ENCODE data around the gene SCFD2.

SCFD2 gene

GRCh38 chr4:52873861-52874343, 492.0 kb downstream of the SCFD2 start:
- no peak for TF ChIP-seq SIN3A (IDR thresholded peaks at IDR 0.05; ENCODE audit: borderline replicate concordance, insufficient read depth, low read length)
- no peak for TF ChIP-seq FOXP2 (optimal IDR thresholded peaks at IDR 0.05; ENCODE audit: borderline replicate concordance, extremely low read depth, extremely low read length, insufficient read depth)
- TF ChIP-seq, protein P1, sequence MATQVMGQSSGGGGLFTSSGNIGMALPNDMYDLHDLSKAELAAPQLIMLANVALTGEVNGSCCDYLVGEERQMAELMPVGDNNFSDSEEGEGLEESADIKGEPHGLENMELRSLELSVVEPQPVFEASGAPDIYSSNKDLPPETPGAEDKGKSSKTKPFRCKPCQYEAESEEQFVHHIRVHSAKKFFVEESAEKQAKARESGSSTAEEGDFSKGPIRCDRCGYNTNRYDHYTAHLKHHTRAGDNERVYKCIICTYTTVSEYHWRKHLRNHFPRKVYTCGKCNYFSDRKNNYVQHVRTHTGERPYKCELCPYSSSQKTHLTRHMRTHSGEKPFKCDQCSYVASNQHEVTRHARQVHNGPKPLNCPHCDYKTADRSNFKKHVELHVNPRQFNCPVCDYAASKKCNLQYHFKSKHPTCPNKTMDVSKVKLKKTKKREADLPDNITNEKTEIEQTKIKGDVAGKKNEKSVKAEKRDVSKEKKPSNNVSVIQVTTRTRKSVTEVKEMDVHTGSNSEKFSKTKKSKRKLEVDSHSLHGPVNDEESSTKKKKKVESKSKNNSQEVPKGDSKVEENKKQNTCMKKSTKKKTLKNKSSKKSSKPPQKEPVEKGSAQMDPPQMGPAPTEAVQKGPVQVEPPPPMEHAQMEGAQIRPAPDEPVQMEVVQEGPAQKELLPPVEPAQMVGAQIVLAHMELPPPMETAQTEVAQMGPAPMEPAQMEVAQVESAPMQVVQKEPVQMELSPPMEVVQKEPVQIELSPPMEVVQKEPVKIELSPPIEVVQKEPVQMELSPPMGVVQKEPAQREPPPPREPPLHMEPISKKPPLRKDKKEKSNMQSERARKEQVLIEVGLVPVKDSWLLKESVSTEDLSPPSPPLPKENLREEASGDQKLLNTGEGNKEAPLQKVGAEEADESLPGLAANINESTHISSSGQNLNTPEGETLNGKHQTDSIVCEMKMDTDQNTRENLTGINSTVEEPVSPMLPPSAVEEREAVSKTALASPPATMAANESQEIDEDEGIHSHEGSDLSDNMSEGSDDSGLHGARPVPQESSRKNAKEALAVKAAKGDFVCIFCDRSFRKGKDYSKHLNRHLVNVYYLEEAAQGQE (IDR thresholded peaks at IDR 0.05; ENCODE audit: insufficient read depth in 1 of 2, low read depth in 2 of 2, low read length in 2 of 2) = no peak
- TF ChIP-seq POLR2AphosphoS5 (IDR thresholded peaks at IDR 0.05; ENCODE audit: low read depth, low read length) = no peak
- no peak for TF ChIP-seq TAF1 (IDR thresholded peaks at IDR 0.05; ENCODE audit: borderline replicate concordance, insufficient read depth, low read length)

DNA sequence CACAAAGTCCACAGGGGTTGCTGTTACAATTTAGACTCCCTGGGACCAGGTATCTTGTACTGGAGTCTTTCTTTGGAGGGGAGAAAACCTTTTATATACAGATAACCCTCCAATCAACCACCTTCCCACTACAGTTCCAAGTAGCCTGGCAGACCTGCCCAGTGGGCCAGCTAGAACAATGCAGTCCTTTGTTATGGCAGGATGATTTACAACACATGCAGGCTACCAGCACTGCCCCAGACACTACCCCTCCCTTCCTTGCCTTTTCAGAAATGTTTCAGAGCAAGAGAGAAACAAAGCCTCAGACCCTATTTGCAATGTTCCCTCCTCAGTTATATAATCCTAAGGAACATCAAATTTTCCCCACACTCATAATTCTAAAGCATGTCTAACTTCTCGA, 492.7 kb downstream of the SCFD2 start:
- TF ChIP-seq FOXP2 (optimal IDR thresholded peaks at IDR 0.05; ENCODE audit: borderline replicate concordance, extremely low read depth, extremely low read length, insufficient read depth) (no peak), SIN3A (IDR thresholded peaks at IDR 0.05; ENCODE audit: borderline replicate concordance, insufficient read depth, low read length) (no peak), TAF1 (IDR thresholded peaks at IDR 0.05; ENCODE audit: borderline replicate concordance, insufficient read depth, low read length) (no peak), POLR2AphosphoS5 (IDR thresholded peaks at IDR 0.05; ENCODE audit: low read depth, low read length) (no peak)
- TF ChIP-seq, protein P1 (IDR thresholded peaks at IDR 0.05; ENCODE audit: insufficient read depth in 1 of 2, low read depth in 2 of 2, low read length in 2 of 2) = no peak

DNA sequence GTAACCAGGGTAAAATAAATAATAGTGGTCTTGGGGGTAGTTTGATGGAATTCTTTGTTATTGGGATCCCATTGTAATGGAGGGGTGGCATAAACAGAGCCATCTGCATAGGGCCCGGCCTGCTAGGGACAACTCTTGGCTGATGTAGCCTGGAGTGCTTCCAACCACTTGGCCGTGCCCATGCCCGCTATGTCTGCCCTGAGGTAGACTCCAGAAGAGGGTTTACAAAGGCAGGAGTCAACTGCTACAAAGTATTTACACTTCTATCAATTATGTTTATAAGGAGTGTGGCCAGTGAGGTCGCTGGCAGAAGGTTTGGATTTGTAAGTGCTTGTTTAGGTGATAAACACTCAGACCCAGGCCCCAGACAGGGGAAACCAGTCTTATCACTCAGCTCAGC, 495.6 kb downstream of the SCFD2 start:
- TF ChIP-seq, protein P1 (IDR thresholded peaks at IDR 0.05; ENCODE audit: insufficient read depth in 1 of 2, low read depth in 2 of 2, low read length in 2 of 2) = no peak
- TF ChIP-seq TAF1 (IDR thresholded peaks at IDR 0.05; ENCODE audit: borderline replicate concordance, insufficient read depth, low read length) (no peak), FOXP2 (optimal IDR thresholded peaks at IDR 0.05; ENCODE audit: borderline replicate concordance, extremely low read depth, extremely low read length, insufficient read depth) (no peak), POLR2AphosphoS5 (IDR thresholded peaks at IDR 0.05; ENCODE audit: low read depth, low read length) (no peak), SIN3A (IDR thresholded peaks at IDR 0.05; ENCODE audit: borderline replicate concordance, insufficient read depth, low read length) (no peak)

- TF ChIP-seq, protein P1 (IDR thresholded peaks at IDR 0.05; ENCODE audit: insufficient read depth in 1 of 2, low read depth in 2 of 2, low read length in 2 of 2) = no peak
- TF ChIP-seq POLR2AphosphoS5 (IDR thresholded peaks at IDR 0.05; ENCODE audit: low read depth, low read length) (no peak), FOXP2 (optimal IDR thresholded peaks at IDR 0.05; ENCODE audit: borderline replicate concordance, extremely low read depth, extremely low read length, insufficient read depth) (no peak), SIN3A (IDR thresholded peaks at IDR 0.05; ENCODE audit: borderline replicate concordance, insufficient read depth, low read length) (no peak), TAF1 (IDR thresholded peaks at IDR 0.05; ENCODE audit: borderline replicate concordance, insufficient read depth, low read length) (no peak)
These were observed 496.2 kb downstream of the SCFD2 start for GRCh38 chr4:52869656-52870055.

DNA sequence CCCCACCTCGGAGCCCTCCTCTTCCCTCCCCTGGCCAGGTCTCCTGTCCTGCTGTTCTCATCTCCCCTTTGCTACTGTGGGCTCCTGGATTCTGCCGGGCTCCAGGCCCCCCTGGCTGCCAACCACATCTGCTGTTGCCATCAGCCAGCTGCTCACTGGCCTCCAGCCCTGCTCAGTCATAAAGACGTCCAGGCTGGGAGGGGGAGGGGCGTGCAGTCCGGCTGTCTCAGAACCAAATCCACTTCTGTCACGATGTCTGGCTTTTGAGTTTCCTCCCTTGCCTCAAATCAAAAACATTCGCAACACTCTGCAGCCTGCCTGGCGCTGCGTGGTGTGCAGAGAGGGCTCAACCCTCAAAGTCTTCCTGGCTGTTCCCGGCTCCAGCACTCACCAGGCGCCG, 496.7 kb downstream of the SCFD2 start:
- TF ChIP-seq TAF1 (IDR thresholded peaks at IDR 0.05; ENCODE audit: borderline replicate concordance, insufficient read depth, low read length) (no peak), POLR2AphosphoS5 (IDR thresholded peaks at IDR 0.05; ENCODE audit: low read depth, low read length) (no peak), SIN3A (IDR thresholded peaks at IDR 0.05; ENCODE audit: borderline replicate concordance, insufficient read depth, low read length) (no peak), FOXP2 (optimal IDR thresholded peaks at IDR 0.05; ENCODE audit: borderline replicate concordance, extremely low read depth, extremely low read length, insufficient read depth) (no peak)
- TF ChIP-seq, protein P1 (IDR thresholded peaks at IDR 0.05; ENCODE audit: insufficient read depth in 1 of 2, low read depth in 2 of 2, low read length in 2 of 2) = no peak

Measured in PFSK-1 (cell line).